ENCODE data around the gene FMO3.
A peak's percentile ranks its signal among the peaks of the same experiment; 100 is the strongest.

The FMO3 gene

GRCh38 chr1:171117085-171117484 lies 26.4 kb downstream of the FMO3 start:
- no peak for DNase-seq

DNA sequence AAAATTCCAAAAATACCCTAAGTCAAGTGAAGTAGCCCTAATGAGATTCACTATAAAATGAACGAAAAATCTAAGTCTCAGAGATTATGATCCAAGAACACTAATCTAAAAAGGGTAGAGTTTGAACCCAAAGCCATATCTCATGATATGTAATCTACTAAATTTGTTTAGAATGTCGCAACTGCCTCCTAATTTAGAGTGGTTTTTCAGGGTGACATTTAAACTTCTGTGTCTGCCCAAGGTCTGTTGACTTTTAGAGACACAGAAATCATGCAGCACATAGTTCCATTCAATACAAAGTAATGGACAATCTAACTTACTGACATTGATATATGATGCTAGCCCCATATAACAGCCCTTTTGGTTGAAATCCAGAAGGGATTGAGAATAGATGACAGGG lies 28.9 kb downstream of the FMO3 start:
- DNase-seq: no peak

DNA sequence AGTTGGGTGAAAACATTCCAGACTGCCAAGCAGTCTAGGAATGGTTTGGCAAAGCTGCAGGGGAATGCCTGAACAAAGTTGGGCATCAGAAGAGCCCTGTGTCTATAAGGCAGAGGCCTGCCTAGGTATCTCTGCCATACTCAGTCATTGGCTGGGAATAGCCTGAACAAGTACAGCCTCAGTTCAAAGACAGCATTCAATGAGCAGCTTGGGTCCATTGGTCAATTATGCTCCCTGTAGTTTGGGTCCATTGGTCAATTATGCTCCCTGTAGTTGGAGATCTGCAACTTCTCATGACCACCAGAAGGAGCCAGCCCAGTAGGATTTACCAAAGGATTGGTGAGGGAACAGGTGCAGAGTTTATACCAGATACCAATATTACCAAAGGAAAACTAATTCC lies 31.6 kb downstream of the FMO3 start:
- no peak for DNase-seq

- DNase-seq: no peak
Measured at GRCh38 chr1:171122893-171123292, 32.2 kb downstream of the FMO3 start.

DNA sequence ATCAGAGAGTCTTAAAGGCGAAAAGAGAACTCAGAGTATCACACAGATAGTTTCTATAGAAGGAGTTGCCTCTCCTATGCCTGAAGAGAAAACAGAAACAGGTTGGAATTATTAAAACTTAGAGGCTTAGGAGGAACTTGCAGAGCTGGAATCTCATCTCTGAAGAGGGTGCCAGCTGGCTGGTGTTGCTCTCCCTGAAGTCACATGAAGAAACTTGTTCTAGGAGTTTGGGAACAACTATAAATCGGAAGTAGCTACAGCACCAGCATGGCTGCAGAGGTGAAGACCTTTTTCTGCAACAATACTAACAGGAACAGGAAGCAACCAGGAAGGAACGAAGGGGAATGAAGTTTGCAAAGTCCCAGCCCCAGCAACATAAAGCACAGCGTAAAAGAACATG lies 35.8 kb downstream of the FMO3 start:
- no peak for DNase-seq

DNA sequence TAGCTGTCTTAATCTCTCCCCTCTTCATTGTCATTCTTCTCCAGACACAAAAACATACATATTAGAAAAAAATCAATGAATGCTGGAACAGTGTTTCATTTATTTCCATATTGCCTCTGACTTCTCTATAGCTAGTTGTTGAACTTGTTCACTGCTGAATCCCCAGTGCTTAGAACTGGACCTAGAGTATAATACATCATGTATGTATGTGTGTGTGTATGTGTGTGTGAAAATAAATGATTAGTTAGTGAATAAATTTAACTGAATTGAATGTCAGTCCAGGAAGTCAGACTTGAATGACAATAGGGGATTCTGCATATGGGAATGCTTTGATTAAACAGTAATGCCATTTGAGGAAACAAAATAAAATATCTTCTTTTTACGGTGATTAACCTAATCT lies 36.4 kb downstream of the FMO3 start:
- DNase-seq: no peak

- DNase-seq: no peak
Measured at GRCh38 chr1:171127501-171127900, 36.8 kb downstream of the FMO3 start.

- no peak for DNase-seq
Measured at GRCh38 chr1:171128463-171128862, 37.8 kb downstream of the FMO3 start.

- DNase-seq: no peak
Measured at GRCh38 chr1:171134204-171134923, 43.7 kb downstream of the FMO3 start.

GRCh38 chr1:171137580-171137979 lies 46.9 kb downstream of the FMO3 start:
- DNase-seq: no peak

DNA sequence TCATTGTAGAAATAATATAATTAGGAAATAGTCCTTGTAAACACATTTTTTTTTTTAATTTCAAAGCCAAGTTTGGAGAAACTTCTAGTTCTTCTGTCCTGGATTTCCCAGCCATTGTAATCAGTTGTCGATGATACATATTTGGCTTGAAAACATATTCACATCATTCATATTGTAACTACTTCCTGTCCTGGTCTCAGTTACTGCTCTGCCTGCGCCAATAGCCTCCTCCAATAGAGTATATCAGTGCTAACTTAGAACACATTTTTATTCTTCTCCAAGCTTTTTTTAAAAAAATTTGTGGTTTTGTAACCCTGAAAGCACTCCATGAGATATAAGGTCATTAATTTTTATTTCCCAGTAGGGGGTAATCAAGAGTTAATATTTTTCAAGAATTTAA lies 48.3 kb downstream of the FMO3 start:
- DNase-seq: no peak

GRCh38 chr1:171139890-171140289 lies 49.2 kb downstream of the FMO3 start:
- DNase-seq: no peak

DNA sequence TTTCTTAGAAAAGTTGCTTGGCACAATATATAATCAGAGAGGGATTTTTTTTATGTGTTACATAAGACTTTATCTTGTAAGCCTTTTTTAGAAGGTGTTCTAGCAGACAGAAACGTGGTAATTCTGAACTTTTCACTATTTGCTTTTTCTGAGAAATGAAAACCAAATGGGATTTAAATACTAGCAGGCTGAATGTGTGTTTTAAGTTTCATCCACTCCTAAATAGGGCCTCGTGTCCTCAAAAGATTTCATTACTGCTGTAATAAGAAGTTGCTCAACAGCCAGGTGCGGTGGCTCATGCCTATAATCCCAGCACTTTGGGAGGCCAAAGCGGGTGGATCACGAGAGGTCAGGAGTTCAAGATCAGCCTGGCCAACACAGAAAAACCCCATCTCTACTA lies 49.7 kb downstream of the FMO3 start:
- no peak for DNase-seq

- peak; percentile 50 for DNase-seq
Measured at GRCh38 chr1:171140956-171141687, 50.4 kb downstream of the FMO3 start.

DNA sequence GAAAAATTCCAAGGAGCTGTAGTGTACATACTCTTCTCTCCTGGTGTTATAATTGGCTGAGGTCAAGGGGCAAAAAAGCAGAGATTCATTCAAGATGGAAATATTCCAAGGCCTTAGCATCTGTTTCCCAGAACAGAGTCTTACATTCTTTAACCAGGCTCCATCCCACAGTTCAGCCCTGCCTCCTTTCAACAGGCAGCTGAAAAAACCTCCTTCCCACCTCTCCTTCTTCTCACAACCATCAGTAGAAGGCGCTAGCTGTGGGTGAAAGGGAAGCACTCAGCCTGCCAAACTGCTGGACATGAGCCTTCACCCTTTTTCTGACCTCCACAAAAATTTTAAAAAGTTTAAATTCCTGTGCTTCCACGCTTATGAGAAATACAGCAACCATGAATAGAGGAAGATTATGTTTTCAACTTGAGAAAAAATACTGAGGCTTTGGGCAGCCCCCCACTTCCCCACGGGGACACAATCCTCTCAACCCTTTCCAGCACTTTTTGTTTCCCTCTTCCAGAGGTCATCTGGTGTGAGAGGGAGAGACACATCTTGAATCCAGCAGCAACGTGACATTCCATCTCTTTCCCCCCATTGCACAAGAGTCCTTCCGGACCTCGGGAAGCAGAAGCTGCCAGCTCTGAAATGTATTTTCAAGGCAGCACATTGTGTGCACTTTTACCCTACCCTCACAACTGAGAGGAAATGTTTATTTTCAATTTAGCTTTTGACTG lies 51.1 kb downstream of the FMO3 start:
- no peak for DNase-seq

- DNase-seq: no peak
Measured at GRCh38 chr1:171142416-171143385, 52.0 kb downstream of the FMO3 start.

DNA sequence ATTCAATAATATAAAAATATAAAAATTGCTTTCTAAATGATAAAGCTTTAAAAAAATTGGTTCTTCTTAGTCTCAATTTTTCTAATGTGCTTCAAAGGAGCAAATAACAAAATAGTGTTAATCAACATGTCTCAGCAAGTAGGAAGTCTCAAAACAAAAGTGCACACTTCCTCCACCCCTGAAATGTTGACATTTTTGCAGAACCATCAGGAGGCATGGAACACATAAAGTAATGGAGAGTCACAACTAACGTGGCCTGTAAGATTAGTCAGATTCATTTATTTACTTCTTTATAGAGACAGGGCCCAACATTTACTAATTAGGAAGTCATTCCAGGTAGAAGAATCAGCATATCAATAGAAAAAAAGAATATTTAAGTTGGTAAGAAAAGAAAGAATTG lies 59.5 kb downstream of the FMO3 start:
- DNase-seq: no peak

DNA sequence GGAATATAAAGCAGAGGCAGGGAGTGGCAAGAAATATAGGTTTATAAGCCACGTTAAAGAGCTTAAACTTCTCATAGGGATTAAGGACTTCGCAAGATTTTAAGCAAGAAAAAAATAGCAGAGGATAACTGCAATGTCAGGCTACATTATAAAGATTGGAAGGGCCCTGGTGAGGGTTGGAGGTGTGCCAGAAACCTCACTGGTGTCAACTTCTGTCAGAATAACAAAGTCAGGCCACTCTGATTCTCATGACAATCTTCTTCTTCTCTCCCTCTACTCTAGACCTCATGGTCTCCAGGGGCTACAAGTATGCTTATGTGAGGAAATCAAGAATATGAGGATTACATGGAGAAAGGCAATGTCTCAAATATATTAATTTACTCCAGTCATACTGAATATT lies 61.8 kb downstream of the FMO3 start:
- no peak for DNase-seq

DNA sequence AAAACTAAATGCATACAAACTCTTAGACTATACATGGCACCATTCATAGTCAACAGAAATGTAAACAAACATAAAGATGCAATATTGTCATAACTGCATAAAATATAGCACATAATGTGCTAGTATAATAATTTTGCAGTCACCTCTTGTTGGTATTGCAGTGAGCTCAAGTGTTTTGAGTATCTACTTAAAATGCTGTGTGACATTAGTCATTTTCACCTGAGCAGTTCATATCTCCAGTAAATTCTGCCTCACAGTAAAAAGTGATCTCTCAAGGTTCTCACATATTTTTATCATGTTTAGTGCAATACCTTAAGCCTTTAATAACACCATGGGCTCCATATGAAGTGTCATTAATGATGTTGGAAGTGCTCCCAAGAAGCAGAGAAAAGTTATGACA lies 64.8 kb downstream of the FMO3 start:
- DNase-seq: no peak

DNA sequence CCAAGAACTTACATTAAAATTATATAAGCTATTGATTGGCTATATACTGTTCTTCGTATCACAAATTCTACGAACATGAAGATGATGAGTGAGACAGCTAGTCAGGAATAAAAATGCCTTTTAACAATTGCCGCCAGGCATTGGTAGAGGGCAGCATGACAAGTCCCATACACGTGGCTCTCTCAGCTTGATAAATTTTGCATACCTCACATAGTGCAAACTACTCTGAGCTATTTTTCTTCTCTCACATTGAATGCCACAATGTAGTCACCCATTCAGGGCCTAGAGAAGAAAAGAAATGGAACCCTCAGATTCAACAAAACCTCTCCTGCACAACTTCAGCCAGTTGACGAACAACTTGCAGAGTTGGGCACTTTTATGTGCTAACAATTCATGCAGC lies 67.4 kb downstream of the FMO3 start:
- DNase-seq: no peak

DNA sequence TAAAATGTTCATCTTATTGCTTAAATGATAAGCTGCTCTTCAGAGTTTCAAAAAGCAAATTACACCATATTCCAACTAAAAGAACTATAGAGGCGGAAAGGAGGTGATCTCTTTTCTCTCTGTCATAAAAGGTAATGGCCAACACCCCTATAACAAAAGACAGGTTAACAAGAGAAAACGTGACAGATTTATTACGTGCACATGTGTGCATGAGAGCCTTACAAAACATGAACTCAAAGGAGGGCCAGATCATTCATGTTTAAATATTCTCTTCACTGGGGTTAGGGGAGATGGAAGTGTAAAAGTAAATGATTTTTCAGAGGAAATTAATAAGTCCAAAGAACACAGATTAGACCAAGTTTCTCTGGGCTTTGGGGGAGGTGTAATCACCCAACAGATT lies 67.8 kb downstream of the FMO3 start:
- no peak for DNase-seq

- DNase-seq: no peak
Measured at GRCh38 chr1:171159148-171159547, 68.4 kb downstream of the FMO3 start.

DNA sequence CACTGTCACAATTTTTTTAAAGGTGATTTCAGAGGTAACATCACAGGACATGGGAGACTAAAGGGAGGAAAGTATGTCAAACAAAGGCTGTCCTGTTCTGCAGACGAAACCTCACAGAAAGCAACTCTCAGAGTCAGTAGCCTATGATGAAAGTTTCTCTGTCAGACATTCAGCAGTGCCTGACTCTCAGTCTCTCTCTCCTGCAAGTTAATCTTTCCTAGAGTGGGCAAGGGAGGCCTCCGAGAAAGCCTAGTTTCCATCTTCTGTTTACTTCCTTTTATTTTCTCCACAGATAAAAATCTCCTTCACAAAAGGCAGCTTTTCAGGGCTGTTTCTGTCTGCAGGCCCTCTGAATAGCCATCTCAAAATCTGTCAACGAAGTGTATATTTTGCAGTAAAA lies 69.5 kb downstream of the FMO3 start:
- no peak for DNase-seq

All from NCI-H524 treated with DMSO at 0.1 percent for 48 hours (cell line).